DND-41 (cell line): Measurements from ENCODE around the gene LPIN1.

Experiments
- CTCF ChIP-seq: IDR thresholded peaks from 2 replicates; pipeline ENCODE4 v1.5.1; 2012; ENCODE audit warnings: borderline replicate concordance, low read length, moderate library complexity, mild to moderate bottlenecking; ENCODE audit not compliant: poor library complexity, severe bottlenecking; ENCODE audit errors: extremely low read depth
- EZH2 ChIP-seq: IDR thresholded peaks from 3 replicates; pipeline ENCODE4 v1.6.1; 2012; ENCODE audit warnings: borderline replicate concordance, low read depth, mild to moderate bottlenecking, moderate library complexity, low read length, inconsistent platforms; ENCODE audit not compliant: severe bottlenecking

DNA sequence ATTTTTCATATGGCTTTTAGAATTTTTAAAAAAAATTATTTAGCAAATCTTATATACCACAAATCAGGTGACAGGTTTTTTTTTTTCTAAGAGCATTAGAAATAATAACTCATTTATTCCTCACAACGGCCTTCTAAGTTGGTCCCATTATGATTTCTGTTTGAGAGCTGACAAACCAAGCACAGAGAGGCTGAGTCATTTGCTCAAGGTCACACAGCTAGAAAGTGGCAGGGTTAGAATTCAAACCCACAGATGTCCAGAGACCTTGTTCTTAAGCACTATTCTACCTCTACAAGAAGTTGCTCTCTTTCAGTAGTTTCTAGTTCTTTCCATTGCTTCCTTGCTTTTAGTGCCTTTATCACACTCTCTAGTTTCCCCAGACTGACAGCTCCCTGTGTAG lies 28.8 kb upstream of the LPIN1 start:
- TF ChIP-seq EZH2 (no peak), CTCF (no peak)
